A673 (cell line): ENCODE results near the gene A1BG. TPM values are rescaled to one million over a fixed set of nuclear protein-coding genes. Genes with fewer than 3 reads are reported as not detected.

Experiments used
- BruUV-seq: library from RNA; stranded (reverse); fragments of 400-500 nt; replicated peaks from 2 replicates; lab custom pipeline; 2021; lab: Mats Ljungman, UMichigan
- CTCF ChIA-PET: fragments of 300-600 bp; sonication (Branson Sonifier 250); formaldehyde crosslinking; loops from one replicate; lab custom pipeline; 2022; ENCODE audit warnings: antibody characterized with exemption; lab: Charles Lee
- POLR2A ChIA-PET: fragments of 300-600 bp; sonication (Branson Sonifier 250); formaldehyde crosslinking; loops from one replicate; lab custom pipeline; 2022; ENCODE audit warnings: antibody characterized with exemption; ENCODE audit not compliant: low non-redundant PET; lab: Charles Lee
- DNase-seq: peaks from one replicate; pipeline ENCODE4 v3.0.0-alpha.2; 2015; ENCODE audit warnings: low spot score
- H3K27ac ChIP-seq: fragments of 200-600 bp; sonication (generic); 2 replicates; pipeline ENCODE4 v1.5.1; 2016; ENCODE audit warnings: mixed run types, low read depth, mild to moderate bottlenecking, mixed read lengths, antibody characterized with exemption, low read length; ENCODE audit not compliant: poor library complexity, severe bottlenecking
- H3K27me3 ChIP-seq: fragments of 200-600 bp; sonication (generic); replicated peaks from 2 replicates; pipeline ENCODE4 v1.6.1; 2017; ENCODE audit warnings: mixed run types, low read depth, mild to moderate bottlenecking, mixed read lengths, antibody characterized with exemption, low read length; ENCODE audit not compliant: insufficient read depth, poor library complexity
- H3K36me3 ChIP-seq: fragments of 200-600 bp; sonication (generic); 2 replicates; pipeline ENCODE4 v1.6.1; 2016; ENCODE audit warnings: mixed run types, mild to moderate bottlenecking, mixed read lengths, antibody characterized with exemption, low read length; ENCODE audit not compliant: insufficient read depth, poor library complexity, severe bottlenecking
- H3K4me1 ChIP-seq: fragments of 200-600 bp; sonication (generic); 2 replicates; pipeline ENCODE4 v1.6.1; 2017; ENCODE audit warnings: mixed run types, mild to moderate bottlenecking, mixed read lengths, antibody characterized with exemption, low read length; ENCODE audit not compliant: insufficient read depth, poor library complexity, severe bottlenecking
- H3K4me3 ChIP-seq: fragments of 200-600 bp; sonication (generic); 2 replicates; pipeline ENCODE4 v1.5.1; 2016; ENCODE audit warnings: low read depth, mixed run types, mild to moderate bottlenecking, mixed read lengths, low read length; ENCODE audit not compliant: poor library complexity, severe bottlenecking
- H3K9me3 ChIP-seq: fragments of 200-600 bp; sonication (generic); 2 replicates; pipeline ENCODE4 v1.6.1; 2016; ENCODE audit warnings: mixed run types, low read depth, mild to moderate bottlenecking, mixed read lengths, antibody characterized with exemption, low read length; ENCODE audit not compliant: poor library complexity, severe bottlenecking
- CTCF ChIP-seq: fragments of 300-800, 200-600 bp; sonication (generic); conservative IDR thresholded peaks from 2 replicates; pipeline ENCODE4 v1.5.1; 2017; ENCODE audit warnings: low read depth, mild to moderate bottlenecking, antibody characterized with exemption, low read length, moderate library complexity, mixed read lengths
- EZH2 ChIP-seq: fragments of 200-600 bp; sonication (generic); IDR thresholded peaks from 2 replicates; pipeline ENCODE4 v1.6.1; 2017; ENCODE audit warnings: borderline replicate concordance, low read depth, mild to moderate bottlenecking, mixed read lengths, antibody characterized with exemption, low read length; ENCODE audit not compliant: poor library complexity, severe bottlenecking
- intact Hi-C: fragments of 100-400 bp; cut with micrococcal nuclease; formaldehyde crosslinking; loops from one replicate; pipeline ENCODE4 v1.10.0; 2022; ENCODE audit not compliant: unreplicated experiment
- microRNA-seq: library from miRNA; unstranded; fragments of <30 nt; microRNA quantifications from one replicate; pipeline ENCODE4 v1.2.0, GENCODE V29; 2021
- total RNA-seq: library from RNA; stranded (reverse); gene quantifications from 2 replicates; pipeline ENCODE4 v1.2.3, GENCODE V29; 2021

The A1BG gene
- total RNA-seq, 1 experiment from 2014 or later, result 15.2 TPM

- BruUV-seq, result no TSS peak
- TF ChIP-seq CTCF (no peak), EZH2 (no peak)
- peaks cover 8% of the 10 kb centered on the region for H3K4me1 ChIP-seq
- no peaks in the 10 kb centered on the region for H3K27me3 ChIP-seq
- no peak for DNase-seq
- peak overlapping the region; percentile 87 for H3K27ac ChIP-seq
- CTCF ChIA-PET, result no interaction called here
- intact Hi-C loops, result loop anchor here (2.0 kb wide), 2 partner anchors 25 to 77 kb away; partner anchors contain the start of genes ZNF8 and ZNF837
- H3K9me3 ChIP-seq, result no peaks in the 10 kb centered on the region
- peak overlapping the region; percentile 83 for H3K4me3 ChIP-seq
- POLR2A ChIA-PET, result interaction anchor here (0.6 kb wide), 1 partner anchor 30 kb away, joined by 3 read pairs; no protein-coding TSS in a partner anchor
- H3K36me3 ChIP-seq, result peaks cover 33% of the 10 kb centered on the region
These were observed 49.0 kb downstream of the A1BG start for GRCh38 chr19:58304255-58304654.

- intact Hi-C loops, result no loop called here
- no peak for TF ChIP-seq CTCF
- TF ChIP-seq EZH2, result no peak
- ChIA-PET CTCF (no interaction called here), POLR2A (interaction anchor here (0.6 kb wide), 1 partner anchor 68 kb away, joined by 3 read pairs; no protein-coding TSS in a partner anchor)
- Histone ChIP-seq H3K4me1 (no peaks in the 10 kb centered on the region), H3K27me3 (no peaks in the 10 kb centered on the region), H3K9me3 (no peaks in the 10 kb centered on the region), H3K27ac (no peak overlapping the region), H3K36me3 (peaks cover 30% of the 10 kb centered on the region), H3K4me3 (no peak overlapping the region)
- no TSS peak for BruUV-seq
- DNase-seq, result no peak
These were observed 52.7 kb downstream of the A1BG start for GRCh38 chr19:58300620-58301019.

GRCh38 chr19:58296104-58296503, 57.2 kb downstream of the A1BG start:
- no TSS peak for BruUV-seq

More at GRCh38 chr19:58296104-58296503, 57.2 kb downstream of the A1BG start:
- H3K4me1 ChIP-seq, result no peaks in the 10 kb centered on the region
- peaks cover 27% of the 10 kb centered on the region for H3K9me3 ChIP-seq
- intact Hi-C loops, result no loop called here
- no peak for DNase-seq
- TF ChIP-seq CTCF (no peak), EZH2 (no peak)
- ChIA-PET CTCF (no interaction called here), POLR2A (no interaction called here)
- H3K36me3 ChIP-seq, result peaks cover 69% of the 10 kb centered on the region
- no peaks in the 10 kb centered on the region for H3K27me3 ChIP-seq
- H3K27ac ChIP-seq, result no peak overlapping the region
- no peak overlapping the region for H3K4me3 ChIP-seq

Small RNA genes within 50 kb of the gene (microRNA-seq; reads per million reads assigned to microRNA genes)
- gene MIR4754 (not detected), gene MIR6806 (not detected)

Other genes starting within 250 kb of the A1BG start
- gene ZNF329, start 202.7 kb downstream of the A1BG start, total RNA-seq, result 10.1 and 13.1 TPM in 2 replicates
- 25.0 and 27.4 TPM in 2 replicates for gene ZNF274, start 170.4 kb downstream of the A1BG start, total RNA-seq
- gene ZNF544, start 124.6 kb downstream of the A1BG start, total RNA-seq, result 44.8 and 50.5 TPM in 2 replicates
- gene ZNF8, start 74.5 kb downstream of the A1BG start, total RNA-seq, result 11.9 and 12.5 TPM in 2 replicates
- gene ERVK3-1, start 48.1 kb downstream of the A1BG start, total RNA-seq, result 57.8 and 77.1 TPM in 2 replicates
- gene ZSCAN22, start 26.5 kb downstream of the A1BG start, total RNA-seq, result 3.2 and 4.2 TPM in 2 replicates
- 2.6 and 3.4 TPM in 2 replicates for gene ZNF497, start 9.3 kb upstream of the A1BG start, total RNA-seq
- gene ZNF837, start 27.5 kb upstream of the A1BG start, total RNA-seq, result 1.3 and 1.8 TPM in 2 replicates
- gene RPS5, start 33.8 kb upstream of the A1BG start, total RNA-seq, result 1,249 and 1,257 TPM in 2 replicates
- 0.60 and 0.74 TPM in 2 replicates for gene RNF225, start 42.2 kb upstream of the A1BG start, total RNA-seq
- gene ZNF584, start 55.2 kb upstream of the A1BG start, total RNA-seq, result 20.9 and 21.6 TPM in 2 replicates
- 9.1 and 9.2 TPM in 2 replicates for gene ZNF132, start 86.7 kb upstream of the A1BG start, total RNA-seq
- gene ZNF324B, start 98.1 kb upstream of the A1BG start, total RNA-seq, result 6.8 and 7.9 TPM in 2 replicates
- gene ZNF324, start 113.6 kb upstream of the A1BG start, total RNA-seq, result 11.0 and 12.7 TPM in 2 replicates
- gene ZNF446, start 122.9 kb upstream of the A1BG start, total RNA-seq, result 7.7 and 11.8 TPM in 2 replicates
- 24.1 and 24.9 TPM in 2 replicates for gene SLC27A5, start 158.5 kb upstream of the A1BG start, total RNA-seq
- gene ZBTB45, start 166.3 kb upstream of the A1BG start, total RNA-seq, result 24.3 and 25.0 TPM in 2 replicates
- gene TRIM28, start 190.6 kb upstream of the A1BG start, total RNA-seq, result 985 and 1,038 TPM in 2 replicates
- 57.6 and 69.8 TPM in 2 replicates for gene CHMP2A, start 201.6 kb upstream of the A1BG start, total RNA-seq
- gene UBE2M, start 205.1 kb upstream of the A1BG start, total RNA-seq, result 182 and 185 TPM in 2 replicates
- 18.2 and 20.3 TPM in 2 replicates for gene MZF1, start 219.8 kb upstream of the A1BG start, total RNA-seq